ENCODE measurements around the gene IL20. TPM values are rescaled to one million over a fixed set of nuclear protein-coding genes. Genes with fewer than 3 reads are reported as not detected.

IL20 gene
- not detected in 2 replicates for total RNA-seq

DNA sequence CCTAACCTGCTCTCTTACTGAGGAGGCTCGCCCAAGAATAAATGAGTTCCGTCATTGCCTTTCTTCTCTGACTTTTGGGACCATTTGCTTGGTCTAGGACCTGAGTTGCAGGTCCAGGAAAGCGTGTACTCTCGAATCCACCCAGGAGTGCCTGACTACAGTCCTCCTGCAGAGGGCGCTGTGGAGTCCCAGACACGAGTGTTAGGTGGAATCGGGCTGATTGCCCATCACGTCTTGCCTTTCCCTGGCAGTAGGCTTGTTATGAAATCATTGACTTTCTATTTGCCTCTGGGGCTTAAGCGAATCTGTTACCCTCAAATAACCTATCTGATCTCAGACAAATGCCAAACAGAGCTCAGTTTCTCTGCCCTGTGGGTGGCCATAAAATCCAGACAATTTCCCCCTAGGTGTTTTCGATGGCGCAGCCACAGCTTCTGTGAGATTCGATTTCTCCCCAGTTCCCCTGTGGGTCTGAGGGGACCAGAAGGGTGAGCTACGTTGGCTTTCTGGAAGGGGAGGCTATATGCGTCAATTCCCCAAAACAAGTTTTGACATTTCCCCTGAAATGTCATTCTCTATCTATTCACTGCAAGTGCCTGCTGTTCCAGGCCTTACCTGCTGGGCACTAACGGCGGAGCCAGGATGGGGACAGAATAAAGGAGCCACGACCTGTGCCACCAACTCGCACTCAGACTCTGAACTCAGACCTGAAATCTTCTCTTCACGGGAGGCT lies at the start of gene IL20:
IL20 (plus strand) TSS at position 685 of the 733 bp plus-strand sequence. CDS start 230 bp downstream, outside the sequence.

GRCh38 chr1:206897175-206897574 lies 31.8 kb downstream of the IL20 start, which contains the start of gene IL24:
Gene IL24, plus strand, starts transcription at chr1:206897443. Its CDS starts 390 bp downstream, at chr1:206897833.

Other genes with a start within 250 kb of the IL20 start
- gene DYRK3, start 230.1 kb upstream of the IL20 start, total RNA-seq: 23.1 and 27.3 TPM in 2 replicates
- 50.3 and 53.9 TPM in 2 replicates for gene MAPKAPK2, start 180.7 kb upstream of the IL20 start, total RNA-seq
- not detected in 2 replicates for gene IL19, start 94.8 kb upstream of the IL20 start, total RNA-seq
- gene IL10, start 93.1 kb upstream of the IL20 start, total RNA-seq: not detected in 2 replicates
- gene IL24, start 31.8 kb downstream of the IL20 start, total RNA-seq: 1.6 TPM in 1 of 2 replicates, not detected in the other
- gene FCMR, start 56.3 kb downstream of the IL20 start, total RNA-seq: 1.2 TPM in 1 of 2 replicates, not detected in the other
- gene PIGR, start 80.8 kb downstream of the IL20 start, total RNA-seq: under 0.01 TPM in 1 of 2 replicates, not detected in the other
- not detected in 2 replicates for gene FCAMR, start 104.8 kb downstream of the IL20 start, total RNA-seq
- gene C1orf116, start 167.1 kb downstream of the IL20 start, total RNA-seq: not detected in 2 replicates
- gene YOD1, start 185.6 kb downstream of the IL20 start, total RNA-seq: 2.6 and 5.0 TPM in 2 replicates
- 1.2 TPM in 2 replicates for gene PFKFB2, start 187.7 kb downstream of the IL20 start, total RNA-seq
- gene C4BPB, start 223.2 kb downstream of the IL20 start, total RNA-seq: not detected in 2 replicates
- not detected in 2 replicates for gene C4BPA, start 238.6 kb downstream of the IL20 start, total RNA-seq